ENCODE measurements around the gene CRTC3.

CRTC3 gene

GRCh38 chr15:90691369-90691768 is 161.6 kb downstream of the CRTC3 start:
- in situ Hi-C loops (cut with MboI; ENCODE audit: low sequenced_read_pairs): no loop called here

- in situ Hi-C loops (cut with MboI; ENCODE audit: low sequenced_read_pairs): no loop called here
These were observed 162.5 kb downstream of the CRTC3 start for GRCh38 chr15:90691982-90692773.

All from HL-60/S4 treated with phorbol 12-myristate 13-acetate at 8.2 ng/mL for 4 days and 3 days (cell line).